MM.1S (cell line): Measurements from ENCODE around the gene SAMMSON.

Experiments used
- DNase-seq: peaks from one replicate; pipeline ENCODE4 v3.0.0-alpha.2; 2015
- H2AFZ ChIP-seq: fragments of 300-600 bp; sonication (generic); 2 replicates; pipeline ENCODE4 v1.6.0; 2016; ENCODE audit warnings: antibody characterized with exemption, low read length
- H3F3A ChIP-seq: fragments of 300-600 bp; sonication (generic); 2 replicates; pipeline ENCODE4 v1.6.1; 2016; ENCODE audit warnings: mild to moderate bottlenecking, antibody characterized with exemption, low read length, moderate library complexity, mixed read lengths; ENCODE audit not compliant: insufficient read depth
- H3K27ac ChIP-seq: fragments of 300-600 bp; sonication (generic); 2 replicates; pipeline ENCODE4 v1.5.1; 2016; ENCODE audit warnings: mild to moderate bottlenecking, low read length
- H3K27me3 ChIP-seq: fragments of 300-600 bp; sonication (generic); replicated peaks from 2 replicates; pipeline ENCODE4 v1.6.0; 2016; ENCODE audit warnings: low read length; ENCODE audit not compliant: insufficient read depth
- H3K36me3 ChIP-seq: fragments of 300-600 bp; sonication (generic); replicated peaks from 2 replicates; pipeline ENCODE4 v1.6.1; 2016; ENCODE audit warnings: mild to moderate bottlenecking, low read length, mixed read lengths; ENCODE audit not compliant: insufficient read depth
- H3K4me1 ChIP-seq: fragments of 300-600 bp; sonication (generic); 2 replicates; pipeline ENCODE4 v1.6.1; 2016; ENCODE audit warnings: low read length, mixed read lengths
- H3K4me2 ChIP-seq: fragments of 300-600 bp; sonication (generic); 2 replicates; pipeline ENCODE4 v1.6.0; 2016; ENCODE audit warnings: low read depth, low read length
- H3K4me3 ChIP-seq: fragments of 300-600 bp; sonication (generic); 2 replicates; pipeline ENCODE4 v1.5.1; 2016; ENCODE audit warnings: low read length, mixed read lengths
- H3K79me2 ChIP-seq: fragments of 300-600 bp; sonication (generic); 2 replicates; pipeline ENCODE4 v1.6.1; 2016; ENCODE audit warnings: mixed run types, low read length, mixed read lengths
- H3K9ac ChIP-seq: fragments of 300-600 bp; sonication (generic); 2 replicates; pipeline ENCODE4 v1.6.1; 2016; ENCODE audit warnings: low read length, mixed read lengths
- H3K9me2 ChIP-seq: fragments of 300-600 bp; sonication (generic); replicated peaks from 2 replicates; pipeline ENCODE4 v1.6.1; 2016; ENCODE audit warnings: mild to moderate bottlenecking, low read length, mixed read lengths; ENCODE audit not compliant: insufficient read depth
- H3K9me3 ChIP-seq: fragments of 300-600 bp; sonication (generic); replicated peaks from 2 replicates; pipeline ENCODE4 v1.6.1; 2016; ENCODE audit warnings: mild to moderate bottlenecking, low read length, mixed read lengths; ENCODE audit not compliant: insufficient read depth
- H4K20me1 ChIP-seq: fragments of 300-600 bp; sonication (generic); 2 replicates; pipeline ENCODE4 v1.6.1; 2016; ENCODE audit warnings: mild to moderate bottlenecking, low read length, moderate library complexity, mixed read lengths; ENCODE audit not compliant: insufficient read depth
- EZH2 ChIP-seq: fragments of 300-600 bp; sonication (generic); optimal IDR thresholded peaks from 2 replicates; pipeline ENCODE3; 2017; ENCODE audit warnings: low read depth, mild to moderate bottlenecking, antibody characterized with exemption, low read length, mixed read lengths
- EZH2phosphoT487 ChIP-seq: fragments of 300-600 bp; sonication (generic); IDR thresholded peaks from 2 replicates; pipeline ENCODE4 v1.6.1; 2018; ENCODE audit warnings: antibody characterized with exemption, low read length
- TF ChIP-seq, protein P1 (sequence below): fragments of 300-600 bp; sonication (generic); IDR thresholded peaks from 2 replicates; pipeline ENCODE4 v1.5.1; 2016; ENCODE audit warnings: antibody characterized with exemption, low read length, mixed read lengths

The SAMMSON gene

DNA sequence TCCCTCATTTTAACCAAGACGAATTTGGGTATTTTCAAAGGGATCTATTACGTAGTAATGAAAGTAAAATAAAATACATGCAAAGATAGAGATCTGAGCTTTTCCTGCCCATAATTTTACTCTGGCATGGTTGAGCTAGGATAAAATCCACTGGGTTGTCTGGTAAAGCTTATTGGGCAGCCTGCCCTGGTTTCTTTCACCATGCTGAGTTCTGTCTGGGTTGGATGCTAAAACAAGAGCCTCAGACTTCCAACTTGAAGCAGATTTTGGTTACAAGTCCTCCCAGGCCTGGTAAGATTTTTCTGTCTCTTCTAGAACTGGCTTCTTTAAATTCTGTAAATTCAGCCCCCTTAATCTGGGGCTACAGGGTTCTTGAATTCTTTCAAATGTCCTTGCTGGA is 86.8 kb downstream of the SAMMSON start:
- TF ChIP-seq, protein P1, sequence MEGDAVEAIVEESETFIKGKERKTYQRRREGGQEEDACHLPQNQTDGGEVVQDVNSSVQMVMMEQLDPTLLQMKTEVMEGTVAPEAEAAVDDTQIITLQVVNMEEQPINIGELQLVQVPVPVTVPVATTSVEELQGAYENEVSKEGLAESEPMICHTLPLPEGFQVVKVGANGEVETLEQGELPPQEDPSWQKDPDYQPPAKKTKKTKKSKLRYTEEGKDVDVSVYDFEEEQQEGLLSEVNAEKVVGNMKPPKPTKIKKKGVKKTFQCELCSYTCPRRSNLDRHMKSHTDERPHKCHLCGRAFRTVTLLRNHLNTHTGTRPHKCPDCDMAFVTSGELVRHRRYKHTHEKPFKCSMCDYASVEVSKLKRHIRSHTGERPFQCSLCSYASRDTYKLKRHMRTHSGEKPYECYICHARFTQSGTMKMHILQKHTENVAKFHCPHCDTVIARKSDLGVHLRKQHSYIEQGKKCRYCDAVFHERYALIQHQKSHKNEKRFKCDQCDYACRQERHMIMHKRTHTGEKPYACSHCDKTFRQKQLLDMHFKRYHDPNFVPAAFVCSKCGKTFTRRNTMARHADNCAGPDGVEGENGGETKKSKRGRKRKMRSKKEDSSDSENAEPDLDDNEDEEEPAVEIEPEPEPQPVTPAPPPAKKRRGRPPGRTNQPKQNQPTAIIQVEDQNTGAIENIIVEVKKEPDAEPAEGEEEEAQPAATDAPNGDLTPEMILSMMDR = no peak
- no peak for TF ChIP-seq EZH2
- no peak for TF ChIP-seq EZH2phosphoT487
- Histone ChIP-seq H3K79me2 (no peaks in the 10 kb centered on the region), H2AFZ (no peak overlapping the region), H3F3A (no peaks in the 10 kb centered on the region), H3K4me3 (no peak overlapping the region), H3K9ac (no peak overlapping the region), H3K36me3 (no peaks in the 10 kb centered on the region), H3K27ac (no peak overlapping the region), H3K9me3 (no peaks in the 10 kb centered on the region), H4K20me1 (no peaks in the 10 kb centered on the region), H3K27me3 (no peaks in the 10 kb centered on the region), H3K4me1 (no peaks in the 10 kb centered on the region), H3K4me2 (no peak overlapping the region), H3K9me2 (no peaks in the 10 kb centered on the region)
- DNase-seq = no peak

DNA sequence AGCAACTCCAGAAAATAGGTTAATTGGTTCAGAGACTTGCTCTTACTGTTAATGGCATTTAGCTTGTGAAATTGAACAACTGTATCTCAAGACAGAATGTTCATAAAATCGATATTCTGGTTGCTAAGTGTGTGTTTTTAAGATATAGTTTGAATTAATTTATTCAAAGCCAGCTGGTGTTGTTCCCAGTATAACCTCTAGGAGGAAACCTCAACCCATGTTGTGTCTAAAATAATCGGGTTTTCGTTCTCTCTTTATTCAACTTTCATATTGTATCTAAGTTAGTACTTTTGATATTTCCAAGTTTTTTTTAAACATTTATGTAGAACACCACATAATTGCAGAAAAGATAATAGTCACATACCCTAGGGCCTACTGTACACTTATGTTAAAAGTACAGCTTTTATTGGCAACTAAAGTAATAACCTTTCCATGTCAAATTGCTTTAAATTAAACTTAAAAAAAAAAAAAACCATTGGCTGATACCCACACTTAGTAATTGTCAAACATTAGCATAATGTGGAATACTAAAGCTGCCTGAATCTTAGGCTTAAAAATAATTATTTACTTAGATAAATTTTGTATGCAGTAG is 90.9 kb downstream of the SAMMSON start:
- H4K20me1 ChIP-seq = no peaks in the 10 kb centered on the region
- TF ChIP-seq EZH2phosphoT487 = no peak
- TF ChIP-seq, protein P1 = peak; percentile 72
- no peak overlapping the region for H3K4me2 ChIP-seq
- no peaks in the 10 kb centered on the region for H3K27me3 ChIP-seq
- no peaks in the 10 kb centered on the region for H3K79me2 ChIP-seq
- H3K9me3 ChIP-seq = no peaks in the 10 kb centered on the region
- no peak overlapping the region for H3K27ac ChIP-seq
- H3K4me3 ChIP-seq = no peak overlapping the region
- H2AFZ ChIP-seq = no peak overlapping the region
- no peaks in the 10 kb centered on the region for H3K36me3 ChIP-seq
- no peaks in the 10 kb centered on the region for H3F3A ChIP-seq
- H3K4me1 ChIP-seq = no peaks in the 10 kb centered on the region
- H3K9me2 ChIP-seq = no peaks in the 10 kb centered on the region
- DNase-seq = peak; percentile 45
- no peak overlapping the region for H3K9ac ChIP-seq

DNA sequence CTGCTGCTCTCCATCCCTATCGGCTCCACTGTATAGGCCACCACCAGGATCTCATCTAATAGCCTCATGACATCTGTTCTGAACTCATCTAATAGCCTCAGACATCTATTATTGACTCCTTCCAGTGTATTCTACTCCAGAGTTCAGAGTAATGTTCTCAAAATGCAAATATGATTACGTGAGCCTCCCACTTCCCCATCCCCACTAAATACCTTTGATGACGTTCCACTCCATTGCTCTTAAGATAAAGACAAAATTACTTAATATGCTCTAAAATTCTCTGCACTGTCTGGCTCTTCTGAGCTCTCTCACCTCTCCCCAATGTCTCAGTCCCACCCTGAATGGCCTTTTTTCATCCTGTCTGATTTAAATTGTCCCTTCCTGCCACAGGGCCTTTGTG is 94.7 kb downstream of the SAMMSON start:
- TF ChIP-seq, protein P1 = no peak
- TF ChIP-seq EZH2 (no peak), EZH2phosphoT487 (no peak)
- H2AFZ ChIP-seq = no peak overlapping the region
- no peak for DNase-seq

More for the DNA sequence above, 94.7 kb downstream of the SAMMSON start:
- no peaks in the 10 kb centered on the region for H3F3A ChIP-seq
- no peaks in the 10 kb centered on the region for H3K9me3 ChIP-seq
- H3K36me3 ChIP-seq = no peaks in the 10 kb centered on the region
- no peaks in the 10 kb centered on the region for H3K27me3 ChIP-seq
- H3K9ac ChIP-seq = no peak overlapping the region
- 0 out of 2 replicates have a peak, but pooled peaks cover 8% of the 10 kb centered on the region for H3K4me1 ChIP-seq
- H3K27ac ChIP-seq = no peak overlapping the region
- no peaks in the 10 kb centered on the region for H3K79me2 ChIP-seq
- H3K4me2 ChIP-seq = no peak overlapping the region
- H3K4me3 ChIP-seq = no peak overlapping the region
- no peaks in the 10 kb centered on the region for H4K20me1 ChIP-seq
- H3K9me2 ChIP-seq = no peaks in the 10 kb centered on the region
